Muscle layer of duodenum (tissue), 2 donors: ENCODE measurements around the gene DHRS7C.

Source experiments
- H3K27ac ChIP-seq: one replicate; pipeline ENCODE4 v1.7.0; 2013; ENCODE audit warnings: mild to moderate bottlenecking, low read length
- H3K27me3 ChIP-seq: one replicate; pipeline ENCODE4 v1.7.0; 2013; ENCODE audit warnings: low read depth, mild to moderate bottlenecking, control low read depth, low read length
- H3K36me3 ChIP-seq, 2 donors: one replicate each; pipeline ENCODE4 v1.7.0; 2013; ENCODE audit warnings: low read length in 2 of 2, control low read depth in 1 of 2, mild to moderate bottlenecking in 1 of 2; ENCODE audit not compliant: insufficient read depth in 2 of 2, control insufficient read depth in 1 of 2
- H3K4me1 ChIP-seq, 2 donors: one replicate each; pipeline ENCODE4 v1.7.0; 2013; ENCODE audit warnings: low read length in 2 of 2, mild to moderate bottlenecking in 2 of 2, control low read depth in 1 of 2, moderate library complexity in 1 of 2; ENCODE audit not compliant: insufficient read depth in 2 of 2, control insufficient read depth in 1 of 2
- H3K4me3 ChIP-seq, 2 donors: one replicate each; pipeline ENCODE4 v1.7.0; 2013; ENCODE audit warnings: low read length in 2 of 2, low read depth in 1 of 2, mild to moderate bottlenecking in 1 of 2
- H3K9me3 ChIP-seq, 2 donors: one replicate each; pipeline ENCODE4 v1.7.0; 2013; ENCODE audit warnings: low read length in 2 of 2, control low read depth in 1 of 2, mild to moderate bottlenecking in 1 of 2; ENCODE audit not compliant: control insufficient read depth in 1 of 2
- donor health status: healthy.

Gene DHRS7C

DNA sequence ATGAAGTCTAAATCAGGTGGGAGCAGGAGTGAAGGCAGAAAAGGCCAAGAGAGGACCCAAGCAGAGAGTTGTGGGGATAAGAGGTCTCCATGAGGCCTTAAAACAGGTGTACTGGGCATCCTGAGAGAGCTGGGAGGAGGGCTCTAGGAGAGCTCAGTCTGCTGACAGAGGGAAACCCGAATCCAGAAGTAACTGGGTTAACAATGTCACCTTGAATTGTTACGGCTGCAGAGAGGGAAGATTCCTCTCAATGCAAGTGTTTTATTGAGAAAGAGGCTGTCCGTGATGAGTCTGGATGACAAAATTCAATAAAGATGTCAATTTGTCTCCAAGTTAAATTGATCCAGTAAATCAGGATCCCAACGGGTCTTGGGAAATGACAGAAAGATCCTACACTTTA, 8.3 kb downstream of the DHRS7C start:
- Histone ChIP-seq H3K9me3 (no peaks in the 10 kb centered on the region), H3K4me1 (no peaks in the 10 kb centered on the region), H3K27ac (no peak overlapping the region), H3K36me3 (no peaks in the 10 kb centered on the region), H3K27me3 (no peaks in the 10 kb centered on the region), H3K4me3 (no peak overlapping the region)

DNA sequence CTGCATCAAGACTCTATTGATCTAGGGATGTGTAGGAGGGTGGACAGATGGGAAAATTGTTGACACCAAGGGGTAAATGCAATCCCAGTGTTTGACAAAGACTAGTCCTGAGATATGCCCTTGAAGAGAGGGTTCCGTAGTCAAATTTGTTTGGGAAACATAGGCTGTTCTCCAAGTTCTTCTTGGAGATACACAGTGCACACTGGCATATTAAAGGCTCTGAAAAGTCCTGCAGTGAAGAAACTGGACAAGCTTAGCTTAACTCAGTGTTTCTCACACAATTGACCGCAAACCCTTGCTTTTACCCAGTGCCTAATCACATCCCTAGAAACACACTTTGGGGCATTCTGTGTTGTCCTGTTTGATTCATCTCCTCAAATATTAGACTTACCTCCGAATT, 10.8 kb downstream of the DHRS7C start:
- Histone ChIP-seq H3K4me3 (no peak overlapping the region), H3K27ac (no peak overlapping the region), H3K9me3 (peaks cover 0 to 3% of the 10 kb centered on the region in 2 donors), H3K27me3 (no peaks in the 10 kb centered on the region), H3K4me1 (no peaks in the 10 kb centered on the region), H3K36me3 (no peaks in the 10 kb centered on the region)

DNA sequence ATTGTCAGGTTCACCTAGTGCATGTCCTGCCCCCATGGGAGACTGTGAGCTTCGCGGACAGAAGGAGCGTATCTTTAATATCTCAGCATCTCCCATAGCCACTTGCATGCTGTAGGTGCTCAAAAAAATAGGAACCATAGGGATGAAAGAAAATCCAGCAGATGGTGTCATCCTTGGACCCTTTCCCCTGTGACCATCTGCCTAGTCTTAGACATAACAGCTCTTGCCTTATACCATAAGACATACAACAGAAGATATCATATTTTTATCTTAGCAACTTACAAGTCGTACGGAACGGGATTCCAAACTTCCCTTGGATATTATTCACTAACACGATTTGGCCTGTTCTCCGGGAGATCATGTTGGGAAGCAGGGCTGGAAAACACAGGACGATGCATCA, 14.5 kb downstream of the DHRS7C start:
- Histone ChIP-seq H3K9me3 (peaks cover 0 to 3% of the 10 kb centered on the region in 2 donors), H3K4me1 (no peaks in the 10 kb centered on the region), H3K36me3 (no peaks in the 10 kb centered on the region), H3K27ac (no peak overlapping the region), H3K27me3 (no peaks in the 10 kb centered on the region), H3K4me3 (no peak overlapping the region)

DNA sequence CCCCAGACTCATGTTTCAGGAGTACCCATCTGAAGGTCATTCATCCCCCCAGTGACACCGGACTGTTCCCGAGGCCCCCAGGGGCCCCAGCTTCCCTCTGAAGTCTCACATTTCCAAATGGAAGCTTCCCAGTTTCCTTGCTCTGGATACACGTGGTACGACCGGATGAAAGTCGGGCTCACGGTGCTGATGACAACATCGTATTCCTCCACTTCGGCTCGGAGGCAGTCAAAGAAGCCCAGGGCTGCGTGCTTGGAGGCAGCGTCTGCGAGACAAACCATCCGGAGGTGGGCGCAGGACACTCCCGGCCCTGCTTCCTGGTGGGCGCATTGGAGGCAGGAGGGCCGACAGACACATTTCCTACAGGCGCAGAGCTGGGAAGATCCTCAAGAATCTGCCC, 18.7 kb downstream of the DHRS7C start:
- no peaks in the 10 kb centered on the region for H3K4me1 ChIP-seq
- peaks cover 0 to 3% of the 10 kb centered on the region in 2 donors for H3K9me3 ChIP-seq
- H3K27me3 ChIP-seq, result no peaks in the 10 kb centered on the region
- no peaks in the 10 kb centered on the region for H3K36me3 ChIP-seq
- H3K27ac ChIP-seq, result no peak overlapping the region
- no peak overlapping the region for H3K4me3 ChIP-seq

DNA sequence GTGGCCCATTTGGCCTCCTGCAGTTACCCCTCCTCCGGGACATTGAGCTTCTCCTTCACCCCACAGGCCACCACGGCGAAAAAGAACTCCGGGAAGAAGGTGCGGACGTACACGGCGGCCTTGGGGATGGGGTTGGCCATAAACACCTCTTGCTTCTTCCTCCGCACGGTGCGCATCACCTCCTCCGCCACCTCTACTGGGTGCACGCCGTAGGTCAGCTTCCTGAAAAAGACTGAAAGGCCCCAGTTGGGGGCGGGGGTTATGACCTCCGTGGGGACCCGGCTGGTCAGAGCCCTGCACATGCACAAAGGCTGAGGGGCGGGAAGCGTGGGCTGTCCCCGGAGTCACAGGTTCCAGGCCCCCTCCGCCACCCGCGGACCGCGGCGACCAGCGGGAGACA, 19.9 kb downstream of the DHRS7C start:
- no peaks in the 10 kb centered on the region for H3K9me3 ChIP-seq
- no peaks in the 10 kb centered on the region for H3K4me1 ChIP-seq
- no peaks in the 10 kb centered on the region for H3K27me3 ChIP-seq
- H3K27ac ChIP-seq, result no peak overlapping the region
- no peaks in the 10 kb centered on the region for H3K36me3 ChIP-seq
- no peak overlapping the region for H3K4me3 ChIP-seq

DNA sequence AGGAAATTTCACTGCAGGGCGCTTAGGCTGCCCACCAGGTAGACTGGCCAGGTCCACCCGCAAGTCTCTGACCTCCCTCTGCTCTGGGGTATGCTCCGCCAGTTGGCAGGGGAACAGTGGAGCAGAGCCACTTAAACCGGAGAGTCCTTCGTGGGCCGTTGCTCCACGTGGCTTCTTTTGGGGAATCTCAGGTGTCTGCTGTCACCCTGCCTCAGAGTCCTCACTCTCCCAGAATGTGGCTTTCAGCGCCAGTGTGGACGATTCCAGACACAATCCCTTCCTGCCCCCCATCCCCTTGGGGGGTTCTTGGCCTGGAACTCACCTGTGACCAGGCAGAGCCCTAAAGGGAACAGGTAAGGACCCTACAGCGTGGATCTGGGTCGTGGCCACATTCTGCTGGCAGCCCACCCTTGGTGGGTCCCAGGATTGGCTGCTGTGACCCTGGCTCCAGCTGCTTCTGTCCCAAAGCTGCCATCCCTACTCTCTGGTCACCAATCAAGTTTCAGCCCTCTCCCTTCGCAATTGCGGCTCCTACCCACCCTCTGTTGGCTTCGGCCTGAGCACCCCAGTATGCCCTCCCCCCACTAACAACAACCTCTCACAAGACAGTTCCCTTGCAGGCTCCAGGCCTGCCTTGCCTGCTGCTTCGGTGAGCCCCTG, 22.2 kb downstream of the DHRS7C start:
- no peaks in the 10 kb centered on the region for H3K27me3 ChIP-seq
- no peaks in the 10 kb centered on the region for H3K9me3 ChIP-seq
- no peak overlapping the region for H3K27ac ChIP-seq
- no peak overlapping the region for H3K4me3 ChIP-seq
- no peaks in the 10 kb centered on the region for H3K4me1 ChIP-seq
- no peaks in the 10 kb centered on the region for H3K36me3 ChIP-seq

DNA sequence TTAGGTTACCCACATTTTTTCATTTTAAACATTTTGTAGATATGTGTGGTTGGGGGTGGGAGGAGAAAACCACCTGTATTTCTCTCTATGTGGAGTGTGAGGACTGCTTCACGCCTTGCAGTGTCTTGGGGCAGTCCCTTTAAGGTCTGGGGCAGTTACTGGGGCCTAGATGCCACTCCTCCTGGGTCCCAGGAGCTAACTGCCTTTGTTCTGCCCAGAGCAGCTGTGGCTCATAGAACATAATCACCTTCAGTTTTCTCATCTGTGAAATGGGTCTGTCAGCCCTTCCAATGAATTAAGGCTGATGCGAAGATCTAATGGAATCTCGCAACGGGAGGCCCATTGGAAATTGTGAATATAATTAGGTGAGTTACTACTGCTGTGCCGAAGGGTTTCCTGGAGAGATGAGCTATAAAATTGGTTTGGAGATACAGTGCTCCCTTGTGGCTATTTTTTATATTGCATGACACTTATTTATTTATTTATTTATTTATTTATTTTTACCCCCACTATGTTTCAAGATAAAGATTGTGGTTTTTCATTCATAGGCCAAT, 22.9 kb downstream of the DHRS7C start:
- no peaks in the 10 kb centered on the region for H3K4me1 ChIP-seq
- no peaks in the 10 kb centered on the region for H3K36me3 ChIP-seq
- no peak overlapping the region for H3K27ac ChIP-seq
- H3K9me3 ChIP-seq, result no peaks in the 10 kb centered on the region
- H3K27me3 ChIP-seq, result no peaks in the 10 kb centered on the region
- H3K4me3 ChIP-seq, result no peak overlapping the region

DNA sequence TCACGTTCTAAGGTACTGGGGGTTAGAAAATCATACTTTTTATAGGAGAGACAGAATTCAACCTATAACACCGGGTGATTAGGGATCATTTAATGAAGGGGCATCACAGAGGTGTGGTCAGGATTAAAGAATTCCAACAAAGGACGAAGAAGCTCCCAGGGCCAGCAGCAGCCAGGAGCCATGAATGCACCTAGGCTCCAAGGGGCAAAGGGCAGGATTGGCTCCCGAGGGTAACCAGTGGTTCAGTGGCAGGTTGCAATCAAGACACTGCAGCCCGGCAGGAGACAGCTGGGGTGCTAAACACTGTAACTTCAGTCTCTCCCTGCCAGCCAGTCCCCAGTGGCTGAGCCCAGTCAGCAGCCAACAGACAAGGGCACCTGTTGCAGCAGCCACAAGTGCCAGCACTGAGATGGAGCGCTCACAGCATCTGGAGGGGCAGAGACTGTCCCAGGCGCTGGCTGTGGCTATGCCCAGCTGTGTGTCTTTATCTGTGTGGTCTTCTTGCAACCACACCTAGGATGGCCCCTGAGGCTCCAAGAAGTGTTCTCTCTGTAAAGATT, 23.9 kb downstream of the DHRS7C start:
- H3K4me1 ChIP-seq, result no peaks in the 10 kb centered on the region

DNA sequence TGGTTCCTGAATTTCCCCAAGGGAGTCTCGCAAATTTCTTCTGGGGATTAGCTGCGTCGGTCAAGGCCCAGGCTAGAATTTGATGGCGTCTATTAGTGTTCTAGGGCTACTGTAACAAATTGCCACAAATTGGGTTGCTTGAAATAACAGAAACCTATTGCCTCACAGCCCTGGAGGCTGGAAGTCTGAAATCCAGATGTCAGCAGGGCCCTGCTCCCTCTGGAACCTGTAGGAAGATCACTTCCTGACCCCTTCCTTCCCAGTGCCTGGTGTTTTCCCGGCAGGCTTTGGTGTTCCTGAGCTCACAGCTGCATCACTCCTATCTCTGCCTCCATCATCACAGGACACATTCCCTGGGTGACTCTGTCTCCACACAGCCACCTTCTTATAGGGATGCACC, 24.4 kb downstream of the DHRS7C start:
- no peak overlapping the region for H3K27ac ChIP-seq
- H3K27me3 ChIP-seq, result no peaks in the 10 kb centered on the region

More for the DNA sequence above, 23.9 kb downstream of the DHRS7C start:
- Histone ChIP-seq H3K27me3 (no peaks in the 10 kb centered on the region), H3K36me3 (no peaks in the 10 kb centered on the region), H3K27ac (no peak overlapping the region), H3K9me3 (no peaks in the 10 kb centered on the region), H3K4me3 (no peak overlapping the region)

DNA sequence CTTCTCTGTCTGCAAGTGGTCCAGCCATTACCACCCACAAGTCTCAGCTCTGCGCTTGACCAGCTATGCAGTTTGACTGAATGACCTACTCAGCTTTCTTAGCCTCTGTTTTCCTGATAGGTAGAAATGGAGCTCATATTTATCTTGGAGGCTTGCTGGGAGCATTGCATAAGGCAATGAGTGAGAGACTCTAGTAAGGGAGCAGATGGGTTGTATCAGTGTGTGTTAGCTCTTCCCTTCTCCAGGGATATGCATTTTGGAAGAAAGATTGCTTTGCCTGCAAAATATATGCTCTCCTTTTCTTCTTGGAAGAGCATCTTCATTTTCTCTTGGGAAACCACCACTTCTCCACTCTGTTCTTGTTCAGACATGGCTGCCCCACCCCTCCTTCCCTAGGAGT, 26.1 kb downstream of the DHRS7C start:
- no peaks in the 10 kb centered on the region for H3K9me3 ChIP-seq
- H3K4me1 ChIP-seq, result no peaks in the 10 kb centered on the region
- H3K27me3 ChIP-seq, result peaks cover 4% of the 10 kb centered on the region

More for the DNA sequence above, 24.4 kb downstream of the DHRS7C start:
- Histone ChIP-seq H3K4me3 (no peak overlapping the region), H3K9me3 (no peaks in the 10 kb centered on the region), H3K36me3 (no peaks in the 10 kb centered on the region), H3K4me1 (no peaks in the 10 kb centered on the region)

DNA sequence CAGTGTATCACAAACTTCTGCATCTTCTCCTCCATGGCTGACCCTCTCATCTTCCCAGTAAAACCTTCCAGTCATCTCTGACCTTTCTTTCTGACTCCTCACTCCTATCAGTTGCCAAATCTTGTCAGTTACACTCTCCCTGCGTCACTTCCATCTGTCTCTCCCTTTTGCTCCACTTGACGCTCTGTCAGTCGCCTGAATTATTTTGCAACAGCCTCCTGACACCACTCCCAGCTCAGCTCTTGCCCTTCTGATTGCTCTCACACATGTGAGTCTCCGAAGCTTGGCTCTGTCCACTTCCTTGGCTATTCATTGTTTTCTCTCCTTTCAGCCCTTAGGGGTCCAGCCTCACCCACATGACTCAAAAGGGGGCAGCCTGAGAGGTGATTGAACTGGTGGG, 27.7 kb downstream of the DHRS7C start:
- Histone ChIP-seq H3K9me3 (no peaks in the 10 kb centered on the region), H3K27ac (no peak overlapping the region), H3K36me3 (no peaks in the 10 kb centered on the region), H3K4me3 (no peak overlapping the region), H3K4me1 (no peaks in the 10 kb centered on the region), H3K27me3 (peaks cover 4% of the 10 kb centered on the region)

More for the DNA sequence above, 26.1 kb downstream of the DHRS7C start:
- no peak overlapping the region for H3K4me3 ChIP-seq
- no peaks in the 10 kb centered on the region for H3K36me3 ChIP-seq
- H3K27ac ChIP-seq, result no peak overlapping the region

DNA sequence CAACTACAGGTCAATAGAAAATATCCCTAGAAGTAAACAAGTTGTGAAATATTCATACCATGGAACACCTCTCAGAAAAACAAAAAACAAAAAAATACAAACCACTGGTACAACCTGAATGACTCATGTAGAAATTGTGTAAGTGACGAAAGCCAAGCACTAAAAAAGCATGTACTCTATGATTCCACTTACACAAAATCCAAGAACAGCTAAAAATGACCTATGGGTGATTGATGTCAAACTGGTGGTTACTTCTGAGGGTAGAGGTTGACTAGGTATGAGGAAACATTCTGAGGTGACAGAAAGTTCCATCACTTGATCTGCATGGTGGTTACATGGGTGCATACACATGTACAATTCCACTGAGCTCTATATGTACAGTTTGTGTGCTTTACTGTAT, 31.1 kb downstream of the DHRS7C start:
- H3K4me1 ChIP-seq, result no peaks in the 10 kb centered on the region
- H3K27me3 ChIP-seq, result peaks cover 4% of the 10 kb centered on the region
- no peak overlapping the region for H3K27ac ChIP-seq
- no peaks in the 10 kb centered on the region for H3K9me3 ChIP-seq
- no peaks in the 10 kb centered on the region for H3K36me3 ChIP-seq
- H3K4me3 ChIP-seq, result no peak overlapping the region
